Measurements from ENCODE around the gene DBF4B. TPM values are rescaled to one million over a fixed set of nuclear protein-coding genes. Genes with fewer than 3 reads are reported as not detected.
A peak's percentile ranks its signal among the peaks of the same experiment; 100 is the strongest.

DBF4B gene
- total and polyA plus RNA-seq, 2 donors (not counting 1 experiment from before 2014, with no cell fraction given): 2.2 to 3.3 TPM

- no peaks in the 10 kb centered on the region for H3K79me2 ChIP-seq (ENCODE audit: control insufficient read depth, insufficient read depth, low read length)
These were observed 50.8 kb downstream of the DBF4B start for GRCh38 chr17:44759086-44759915.

DNA sequence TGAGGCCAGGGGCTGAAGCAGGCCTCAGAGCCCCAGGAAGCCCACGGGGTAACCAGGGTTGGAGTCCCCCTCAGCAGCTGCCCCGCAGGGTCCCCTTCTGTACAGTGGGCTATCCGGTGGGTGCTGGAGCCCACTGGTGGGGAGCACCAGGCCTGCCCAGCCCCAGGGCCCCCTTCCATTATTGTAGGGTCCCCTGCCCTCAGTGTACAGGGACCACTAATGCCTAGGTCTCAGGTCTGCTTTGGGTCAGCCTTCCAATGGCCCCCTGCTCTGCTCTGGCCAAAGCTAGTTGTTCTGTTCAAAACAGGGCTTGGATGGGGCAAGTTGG is 51.4 kb downstream of the DBF4B start:
- no peaks in the 10 kb centered on the region for H4K20me1 ChIP-seq (ENCODE audit: control insufficient read depth, extremely low read depth, insufficient read depth, low read length)
- H3K27me3 ChIP-seq (ENCODE audit: control insufficient read depth, insufficient read depth, low read length): peaks cover 19% of the 10 kb centered on the region
- no peak overlapping the region for H3K4me3 ChIP-seq (replicated peaks in 1 of 4; ENCODE audit: control extremely low read depth in 1 of 4, insufficient read depth in 1 of 4, low read depth in 3 of 4, low read length in 4 of 4)
- TF ChIP-seq, protein P1, sequence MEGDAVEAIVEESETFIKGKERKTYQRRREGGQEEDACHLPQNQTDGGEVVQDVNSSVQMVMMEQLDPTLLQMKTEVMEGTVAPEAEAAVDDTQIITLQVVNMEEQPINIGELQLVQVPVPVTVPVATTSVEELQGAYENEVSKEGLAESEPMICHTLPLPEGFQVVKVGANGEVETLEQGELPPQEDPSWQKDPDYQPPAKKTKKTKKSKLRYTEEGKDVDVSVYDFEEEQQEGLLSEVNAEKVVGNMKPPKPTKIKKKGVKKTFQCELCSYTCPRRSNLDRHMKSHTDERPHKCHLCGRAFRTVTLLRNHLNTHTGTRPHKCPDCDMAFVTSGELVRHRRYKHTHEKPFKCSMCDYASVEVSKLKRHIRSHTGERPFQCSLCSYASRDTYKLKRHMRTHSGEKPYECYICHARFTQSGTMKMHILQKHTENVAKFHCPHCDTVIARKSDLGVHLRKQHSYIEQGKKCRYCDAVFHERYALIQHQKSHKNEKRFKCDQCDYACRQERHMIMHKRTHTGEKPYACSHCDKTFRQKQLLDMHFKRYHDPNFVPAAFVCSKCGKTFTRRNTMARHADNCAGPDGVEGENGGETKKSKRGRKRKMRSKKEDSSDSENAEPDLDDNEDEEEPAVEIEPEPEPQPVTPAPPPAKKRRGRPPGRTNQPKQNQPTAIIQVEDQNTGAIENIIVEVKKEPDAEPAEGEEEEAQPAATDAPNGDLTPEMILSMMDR (conservative IDR thresholded peaks at IDR 0.05 in 1 of 2, IDR thresholded peaks at IDR 0.05 in 1 of 2; ENCODE audit: low read depth in 1 of 2, low read length in 2 of 2): no peak
- TF ChIP-seq EZH2 (IDR thresholded peaks at IDR 0.05; ENCODE audit: low read length, missing control alignments): no peak
- H3K9ac ChIP-seq (ENCODE audit: insufficient read depth, low read length): no peak overlapping the region
- H3K27ac ChIP-seq (ENCODE audit: insufficient read depth, low read length): no peak overlapping the region
- no peak overlapping the region for H3K4me2 ChIP-seq (ENCODE audit: extremely low read depth, insufficient read depth, low read length)
- no peaks in the 10 kb centered on the region for H3K36me3 ChIP-seq (ENCODE audit: control insufficient read depth, insufficient read depth, low read length)
- no peak for DNase-seq (ENCODE audit: low read depth in 2 of 2)
- peaks cover 3% of the 10 kb centered on the region for H3K4me1 ChIP-seq (ENCODE audit: control insufficient read depth, extremely low read depth, insufficient read depth, low read length)
- no peak overlapping the region for H2AFZ ChIP-seq (ENCODE audit: low read length)
- no peaks in the 10 kb centered on the region for H3K9me3 ChIP-seq (ENCODE audit: control insufficient read depth, insufficient read depth, low read depth, low read length)
- H3K79me2 ChIP-seq (ENCODE audit: control insufficient read depth, insufficient read depth, low read length): no peaks in the 10 kb centered on the region

More at GRCh38 chr17:44759086-44759915, 50.8 kb downstream of the DBF4B start:
- Histone ChIP-seq H3K27me3 (ENCODE audit: control insufficient read depth, insufficient read depth, low read length) (peaks cover 19% of the 10 kb centered on the region), H3K9me3 (ENCODE audit: control insufficient read depth, insufficient read depth, low read depth, low read length) (no peaks in the 10 kb centered on the region), H3K4me2 (ENCODE audit: extremely low read depth, insufficient read depth, low read length) (peak overlapping the region; percentile 82), H2AFZ (ENCODE audit: low read length) (no peak overlapping the region), H3K9ac (ENCODE audit: insufficient read depth, low read length) (no peak overlapping the region), H3K36me3 (ENCODE audit: control insufficient read depth, insufficient read depth, low read length) (no peaks in the 10 kb centered on the region), H3K4me3 (replicated peaks in 1 of 4; ENCODE audit: control extremely low read depth in 1 of 4, insufficient read depth in 1 of 4, low read depth in 3 of 4, low read length in 4 of 4) (peak overlapping the region in 3 of 4 experiments; percentile 21 to 48 (median 22)), H3K27ac (ENCODE audit: insufficient read depth, low read length) (no peak overlapping the region), H3K4me1 (ENCODE audit: control insufficient read depth, extremely low read depth, insufficient read depth, low read length) (peaks cover 3% of the 10 kb centered on the region), H4K20me1 (ENCODE audit: control insufficient read depth, extremely low read depth, insufficient read depth, low read length) (no peaks in the 10 kb centered on the region)
- TF ChIP-seq, protein P1 (conservative IDR thresholded peaks at IDR 0.05 in 1 of 2, IDR thresholded peaks at IDR 0.05 in 1 of 2; ENCODE audit: low read depth in 1 of 2, low read length in 2 of 2): no peak
- TF ChIP-seq EZH2 (IDR thresholded peaks at IDR 0.05; ENCODE audit: low read length, missing control alignments): no peak
- no peak for DNase-seq (ENCODE audit: low read depth in 2 of 2)

- H3K27ac ChIP-seq (ENCODE audit: insufficient read depth, low read length): no peak overlapping the region
- no peaks in the 10 kb centered on the region for H3K9me3 ChIP-seq (ENCODE audit: control insufficient read depth, insufficient read depth, low read depth, low read length)
- H4K20me1 ChIP-seq (ENCODE audit: control insufficient read depth, extremely low read depth, insufficient read depth, low read length): no peaks in the 10 kb centered on the region
- no peak overlapping the region for H3K9ac ChIP-seq (ENCODE audit: insufficient read depth, low read length)
- peaks cover 3% of the 10 kb centered on the region for H3K4me1 ChIP-seq (ENCODE audit: control insufficient read depth, extremely low read depth, insufficient read depth, low read length)
- no peak for DNase-seq (ENCODE audit: low read depth in 2 of 2)
- TF ChIP-seq, protein P1 (conservative IDR thresholded peaks at IDR 0.05 in 1 of 2, IDR thresholded peaks at IDR 0.05 in 1 of 2; ENCODE audit: low read depth in 1 of 2, low read length in 2 of 2): no peak
- TF ChIP-seq EZH2 (IDR thresholded peaks at IDR 0.05; ENCODE audit: low read length, missing control alignments): no peak
- no peak overlapping the region for H2AFZ ChIP-seq (ENCODE audit: low read length)
- no peaks in the 10 kb centered on the region for H3K36me3 ChIP-seq (ENCODE audit: control insufficient read depth, insufficient read depth, low read length)
- H3K4me3 ChIP-seq (replicated peaks in 1 of 4; ENCODE audit: control extremely low read depth in 1 of 4, insufficient read depth in 1 of 4, low read depth in 3 of 4, low read length in 4 of 4): no peak overlapping the region
- peaks cover 19% of the 10 kb centered on the region for H3K27me3 ChIP-seq (ENCODE audit: control insufficient read depth, insufficient read depth, low read length)
- no peak overlapping the region for H3K4me2 ChIP-seq (ENCODE audit: extremely low read depth, insufficient read depth, low read length)
- H3K79me2 ChIP-seq (ENCODE audit: control insufficient read depth, insufficient read depth, low read length): no peaks in the 10 kb centered on the region
These were observed 52.2 kb downstream of the DBF4B start for GRCh38 chr17:44760474-44761308.

Data from fibroblast of lung (primary cell).